Ishikawa (cell line): Measurements from ENCODE around the gene EPS15.

ENCODE experiments used
- CEBPB ChIP-seq: IDR thresholded peaks from 2 replicates; pipeline ENCODE4 v1.6.1; 2012
- TEAD4 ChIP-seq: IDR thresholded peaks from 2 replicates; pipeline ENCODE4 v1.6.1; 2012
- TF ChIP-seq, protein P1 (sequence below): IDR thresholded peaks from 2 replicates; pipeline ENCODE4 v1.6.1; 2012; ENCODE audit warnings: low read depth, mild to moderate bottlenecking
- TF ChIP-seq, protein P2 (sequence below): IDR thresholded peaks from 2 replicates; pipeline ENCODE4 v1.6.1; 2012

GRCh38 chr1:51482881-51483280 is 36.2 kb downstream of the EPS15 start:
- TF ChIP-seq, protein P1, sequence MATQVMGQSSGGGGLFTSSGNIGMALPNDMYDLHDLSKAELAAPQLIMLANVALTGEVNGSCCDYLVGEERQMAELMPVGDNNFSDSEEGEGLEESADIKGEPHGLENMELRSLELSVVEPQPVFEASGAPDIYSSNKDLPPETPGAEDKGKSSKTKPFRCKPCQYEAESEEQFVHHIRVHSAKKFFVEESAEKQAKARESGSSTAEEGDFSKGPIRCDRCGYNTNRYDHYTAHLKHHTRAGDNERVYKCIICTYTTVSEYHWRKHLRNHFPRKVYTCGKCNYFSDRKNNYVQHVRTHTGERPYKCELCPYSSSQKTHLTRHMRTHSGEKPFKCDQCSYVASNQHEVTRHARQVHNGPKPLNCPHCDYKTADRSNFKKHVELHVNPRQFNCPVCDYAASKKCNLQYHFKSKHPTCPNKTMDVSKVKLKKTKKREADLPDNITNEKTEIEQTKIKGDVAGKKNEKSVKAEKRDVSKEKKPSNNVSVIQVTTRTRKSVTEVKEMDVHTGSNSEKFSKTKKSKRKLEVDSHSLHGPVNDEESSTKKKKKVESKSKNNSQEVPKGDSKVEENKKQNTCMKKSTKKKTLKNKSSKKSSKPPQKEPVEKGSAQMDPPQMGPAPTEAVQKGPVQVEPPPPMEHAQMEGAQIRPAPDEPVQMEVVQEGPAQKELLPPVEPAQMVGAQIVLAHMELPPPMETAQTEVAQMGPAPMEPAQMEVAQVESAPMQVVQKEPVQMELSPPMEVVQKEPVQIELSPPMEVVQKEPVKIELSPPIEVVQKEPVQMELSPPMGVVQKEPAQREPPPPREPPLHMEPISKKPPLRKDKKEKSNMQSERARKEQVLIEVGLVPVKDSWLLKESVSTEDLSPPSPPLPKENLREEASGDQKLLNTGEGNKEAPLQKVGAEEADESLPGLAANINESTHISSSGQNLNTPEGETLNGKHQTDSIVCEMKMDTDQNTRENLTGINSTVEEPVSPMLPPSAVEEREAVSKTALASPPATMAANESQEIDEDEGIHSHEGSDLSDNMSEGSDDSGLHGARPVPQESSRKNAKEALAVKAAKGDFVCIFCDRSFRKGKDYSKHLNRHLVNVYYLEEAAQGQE, result no peak
- TF ChIP-seq, protein P2, sequence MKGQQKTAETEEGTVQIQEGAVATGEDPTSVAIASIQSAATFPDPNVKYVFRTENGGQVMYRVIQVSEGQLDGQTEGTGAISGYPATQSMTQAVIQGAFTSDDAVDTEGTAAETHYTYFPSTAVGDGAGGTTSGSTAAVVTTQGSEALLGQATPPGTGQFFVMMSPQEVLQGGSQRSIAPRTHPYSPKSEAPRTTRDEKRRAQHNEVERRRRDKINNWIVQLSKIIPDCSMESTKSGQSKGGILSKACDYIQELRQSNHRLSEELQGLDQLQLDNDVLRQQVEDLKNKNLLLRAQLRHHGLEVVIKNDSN, result no peak
- no peak for TF ChIP-seq CEBPB
- TF ChIP-seq TEAD4, result no peak
